Ovary (tissue), 3 donors: ENCODE measurements around the gene FBP1.

Experiments used
- CTCF ChIP-seq, 3 donors: fragments of 450-650 bp in 2 of 3; fragments of 200-600 bp in 1 of 3; IDR thresholded peaks; one replicate each; pipeline versions ENCODE4 v1.5.1 to v1.8.0; 2016 to 2022; ENCODE audit warnings: antibody characterized with exemption in 3 of 3, mild to moderate bottlenecking in 1 of 3
- EP300 ChIP-seq: sonication (generic); formaldehyde crosslinking; IDR thresholded peaks from one replicate; pipeline ENCODE4 v1.6.1; 2017; ENCODE audit warnings: antibody characterized with exemption
- POLR2A ChIP-seq: fragments of 450-650 bp; IDR thresholded peaks from one replicate; pipeline ENCODE4 v1.6.1; 2017; ENCODE audit warnings: antibody characterized with exemption, mild to moderate bottlenecking, moderate library complexity
- donor health status: DM: no; HTN: no; CAD: no.

DNA sequence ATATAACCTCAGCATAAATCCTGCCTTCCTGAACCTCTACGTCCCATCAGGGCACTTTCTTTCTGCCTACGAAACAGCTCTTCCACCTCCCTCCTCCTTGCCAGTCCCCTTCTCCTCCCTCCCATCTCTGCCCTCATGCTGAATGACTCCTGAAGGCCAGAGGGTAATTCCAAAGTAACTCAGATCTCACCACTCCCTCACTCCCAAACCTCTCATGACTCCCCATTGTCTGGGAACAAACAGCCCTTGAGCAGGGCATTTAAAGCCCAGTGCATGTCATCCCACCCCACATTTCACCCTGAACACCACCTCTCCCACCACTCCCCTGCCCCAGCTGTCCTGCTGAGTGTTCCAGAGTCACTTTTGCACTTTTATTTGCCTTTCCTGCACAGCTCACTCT is 8.9 kb upstream of the FBP1 start:
- TF ChIP-seq CTCF (IDR thresholded peaks at IDR 0.05) = no peak
- TF ChIP-seq EP300 = no peak
- no peak for TF ChIP-seq POLR2A
